Right lobe of liver (tissue), 6 donors: ENCODE results near the gene CSNK1G3. TPM values are rescaled to one million over a fixed set of nuclear protein-coding genes. Genes with fewer than 3 reads are reported as not detected.
A peak's percentile ranks its signal among the peaks of the same experiment; 100 is the strongest.

ENCODE experiments used
- ATAC-seq, 4 donors: fragments of 200-7000 bp; cut with Tn5 transposase; one replicate each; pipeline ENCODE4 v1.9.1; 2020; ENCODE audit warnings: mild to moderate bottlenecking in 4 of 4, moderate library complexity in 4 of 4
- DNase-seq, 3 donors: peaks; one replicate each; pipeline ENCODE4 v3.0.0-alpha.2; 2020
- H3K27ac ChIP-seq, 3 donors: fragments of 200-600 bp; one replicate each; pipeline ENCODE4 v1.8.0; 2022
- H3K27me3 ChIP-seq, 2 donors: fragments of 200-600 bp; one replicate each; pipeline ENCODE4 v1.8.0; 2022
- H3K36me3 ChIP-seq, 4 donors: fragments of 200-600 bp; sonication (generic) in 1 of 4; one replicate each; pipeline versions ENCODE4 v1.5.1 to v1.8.0; 2017 to 2022; ENCODE audit warnings: control low read depth in 1 of 4
- H3K4me1 ChIP-seq, 4 donors: fragments of 200-600 bp; sonication (generic) in 1 of 4; one replicate each; pipeline versions ENCODE4 v1.5.1 to v1.8.0; 2017 to 2022; ENCODE audit warnings: control low read depth in 1 of 4
- H3K4me3 ChIP-seq, 3 donors: fragments of 200-600 bp; one replicate each; pipeline ENCODE4 v1.8.0; 2022
- H3K9me3 ChIP-seq, 4 donors: fragments of 200-600 bp; sonication (generic) in 1 of 4; one replicate each; pipeline versions ENCODE4 v1.5.1 to v1.8.0; 2017 to 2022; ENCODE audit warnings: control low read depth in 1 of 4
- POLR2A ChIP-seq: fragments of 450-650 bp; IDR thresholded peaks from one replicate; pipeline ENCODE4 v1.6.1; 2017; ENCODE audit warnings: antibody characterized with exemption, mild to moderate bottlenecking
- WGBS: methylation state at CpG from one replicate; pipeline ENCODE4 v1.1.6; 2018; ENCODE audit warnings: low coverage, low lambda C conversion rate; ENCODE audit not compliant: insufficient coverage; ENCODE audit errors: missing lambda C conversion rate; 5-methylcytosine and 5-hydroxymethylcytosine counted together
- intact Hi-C, 2 donors: fragments of 100-400 bp; cut with DNase I; formaldehyde crosslinking; loops; one replicate each; pipeline versions ENCODE4 v1.11.2 to v1.14.1; 2022
- total RNA-seq, 6 experiments: library from RNA; depleted of rRNA in 2 of 6; stranded (reverse); fragments of >200 nt in 2 of 6; fragmentation: NEBNext Ultra II Directional in 3 of 6; extraction: Animal tissue kit (Norgen Biotek cat#: 25700) in 3 of 6; gene quantifications; one replicate each; pipeline versions ENCODE4 v1.1.0 to v1.2.4, GENCODE V29; 2016 to 2023
- TF ChIP-seq, protein P1 (sequence below), 4 donors: fragments of 200-600 bp in 3 of 4; fragments of 450-650 bp in 1 of 4; IDR thresholded peaks; one replicate each; pipeline versions ENCODE4 v1.5.1 to v1.8.0; 2016 to 2022; ENCODE audit warnings: antibody characterized with exemption in 4 of 4, mild to moderate bottlenecking in 2 of 4
- donor health status: DM: no; HTN: yes; CAD: no.
- donor health status: DM: no; HTN: no; CAD: no.
- donor health status: DM: no; HTN: no; CAD: no.
- donor health status: DM: no; HTN: yes; CAD: no.
- donor health status: DM: no; HTN: yes; CAD: no.

CSNK1G3 gene
- total RNA-seq, 6 experiments from 2014 or later = 17.4 to 25.6 (median 19.6) TPM

DNA sequence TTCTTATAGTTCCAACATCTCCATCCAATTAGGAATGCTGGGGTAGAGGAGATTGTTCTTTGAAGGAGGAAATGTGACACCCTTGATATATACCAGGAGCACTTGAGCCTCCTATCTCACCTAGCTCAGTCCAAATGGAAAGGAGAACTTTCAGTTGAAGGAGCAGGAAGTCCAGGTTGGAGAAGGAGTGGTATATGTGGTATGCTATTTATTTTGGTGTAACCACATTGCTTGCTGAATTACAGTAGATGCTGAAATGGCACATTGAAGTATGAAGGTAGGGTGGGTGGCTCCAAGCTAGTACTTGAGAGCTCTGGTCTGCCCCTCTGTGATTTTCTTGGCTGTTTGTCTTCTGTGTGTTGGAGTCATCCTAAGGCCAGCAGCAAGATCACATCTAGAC, 6.1 kb downstream of the CSNK1G3 start:
- no peaks in the 10 kb centered on the region for H3K36me3 ChIP-seq
- intact Hi-C loops = no loop called here
- no peak overlapping the region for H3K4me3 ChIP-seq
- ATAC-seq = no peak
- no peak overlapping the region for H3K27ac ChIP-seq
- H3K4me1 ChIP-seq = peaks cover 0 to 12% (median 5%) of the 10 kb centered on the region in 4 donors
- H3K27me3 ChIP-seq = no peaks in the 10 kb centered on the region
- no peak for DNase-seq
- H3K9me3 ChIP-seq = no peaks in the 10 kb centered on the region
- TF ChIP-seq, protein P1, sequence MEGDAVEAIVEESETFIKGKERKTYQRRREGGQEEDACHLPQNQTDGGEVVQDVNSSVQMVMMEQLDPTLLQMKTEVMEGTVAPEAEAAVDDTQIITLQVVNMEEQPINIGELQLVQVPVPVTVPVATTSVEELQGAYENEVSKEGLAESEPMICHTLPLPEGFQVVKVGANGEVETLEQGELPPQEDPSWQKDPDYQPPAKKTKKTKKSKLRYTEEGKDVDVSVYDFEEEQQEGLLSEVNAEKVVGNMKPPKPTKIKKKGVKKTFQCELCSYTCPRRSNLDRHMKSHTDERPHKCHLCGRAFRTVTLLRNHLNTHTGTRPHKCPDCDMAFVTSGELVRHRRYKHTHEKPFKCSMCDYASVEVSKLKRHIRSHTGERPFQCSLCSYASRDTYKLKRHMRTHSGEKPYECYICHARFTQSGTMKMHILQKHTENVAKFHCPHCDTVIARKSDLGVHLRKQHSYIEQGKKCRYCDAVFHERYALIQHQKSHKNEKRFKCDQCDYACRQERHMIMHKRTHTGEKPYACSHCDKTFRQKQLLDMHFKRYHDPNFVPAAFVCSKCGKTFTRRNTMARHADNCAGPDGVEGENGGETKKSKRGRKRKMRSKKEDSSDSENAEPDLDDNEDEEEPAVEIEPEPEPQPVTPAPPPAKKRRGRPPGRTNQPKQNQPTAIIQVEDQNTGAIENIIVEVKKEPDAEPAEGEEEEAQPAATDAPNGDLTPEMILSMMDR (IDR thresholded peaks at IDR 0.05) = no peak
- no peak for TF ChIP-seq POLR2A

DNA sequence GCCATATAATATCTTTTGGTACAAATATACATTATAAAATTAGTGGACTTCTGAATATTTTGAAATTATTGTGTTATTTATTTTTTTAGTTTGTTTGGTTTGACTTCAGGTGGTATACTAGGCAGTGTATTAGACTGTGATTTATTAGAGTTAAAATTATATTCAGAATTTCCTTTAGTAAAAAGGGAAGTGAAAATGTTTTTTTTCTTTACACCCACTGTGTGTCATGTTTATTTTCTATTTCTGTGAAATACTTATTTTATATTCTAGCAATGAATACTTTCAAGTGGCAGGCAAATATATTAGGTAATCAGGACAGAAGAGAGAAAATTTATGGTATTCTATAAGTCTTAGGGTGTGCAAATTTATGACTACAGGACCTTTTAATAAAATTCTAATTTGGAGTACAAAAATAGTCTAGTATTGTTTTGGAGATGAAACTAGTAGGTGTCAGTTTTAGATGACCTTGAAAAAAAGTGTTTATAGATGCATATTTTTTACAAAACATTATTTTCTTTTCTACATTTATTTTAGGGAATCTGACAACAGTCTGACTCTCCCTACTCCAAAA, 8.8 kb downstream of the CSNK1G3 start:
- no peaks in the 10 kb centered on the region for H3K36me3 ChIP-seq
- no peak for ATAC-seq
- no peak overlapping the region for H3K27ac ChIP-seq
- intact Hi-C loops = no loop called here
- TF ChIP-seq POLR2A = no peak
- TF ChIP-seq, protein P1 (IDR thresholded peaks at IDR 0.05) = no peak
- H3K27me3 ChIP-seq = no peaks in the 10 kb centered on the region
- H3K4me3 ChIP-seq = no peak overlapping the region
- DNase-seq = no peak
- H3K4me1 ChIP-seq = peaks cover 0 to 7% (median 0%) of the 10 kb centered on the region in 4 donors
- H3K9me3 ChIP-seq = no peaks in the 10 kb centered on the region

DNA sequence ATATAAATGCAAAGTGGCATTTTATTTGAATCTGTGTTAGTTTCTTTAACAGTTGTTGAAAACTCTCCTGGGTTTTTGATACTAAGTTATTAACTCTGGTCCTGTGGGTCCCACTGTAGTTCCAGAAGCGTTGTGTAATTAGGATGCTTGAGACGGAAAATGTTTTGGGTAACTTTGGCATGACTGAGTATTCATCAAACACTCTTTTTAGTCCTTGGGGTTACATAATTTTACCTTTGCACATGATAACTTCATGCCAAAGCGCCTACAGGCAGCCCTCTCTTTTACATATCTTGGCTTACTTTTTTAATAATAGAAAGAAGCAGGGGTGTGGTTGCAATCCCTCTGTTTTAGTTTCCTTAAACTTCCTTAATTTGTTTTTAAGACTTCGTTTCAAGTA, 12.2 kb downstream of the CSNK1G3 start:
- TF ChIP-seq, protein P1 (IDR thresholded peaks at IDR 0.05) = no peak
- no peak for TF ChIP-seq POLR2A
- WGBS = 26% methylated on average over 4 of the region's 4 CpGs
- Histone ChIP-seq H3K4me1 (peaks cover 0 to 23% (median 8%) of the 10 kb centered on the region in 4 donors), H3K36me3 (no peaks in the 10 kb centered on the region), H3K27ac (no peak overlapping the region), H3K9me3 (no peaks in the 10 kb centered on the region), H3K4me3 (no peak overlapping the region), H3K27me3 (no peaks in the 10 kb centered on the region)
- ATAC-seq = peak in 3 of 4 donors; percentile 23 to 61 (median 55)
- DNase-seq = no peak
- intact Hi-C loops = no loop called here

DNA sequence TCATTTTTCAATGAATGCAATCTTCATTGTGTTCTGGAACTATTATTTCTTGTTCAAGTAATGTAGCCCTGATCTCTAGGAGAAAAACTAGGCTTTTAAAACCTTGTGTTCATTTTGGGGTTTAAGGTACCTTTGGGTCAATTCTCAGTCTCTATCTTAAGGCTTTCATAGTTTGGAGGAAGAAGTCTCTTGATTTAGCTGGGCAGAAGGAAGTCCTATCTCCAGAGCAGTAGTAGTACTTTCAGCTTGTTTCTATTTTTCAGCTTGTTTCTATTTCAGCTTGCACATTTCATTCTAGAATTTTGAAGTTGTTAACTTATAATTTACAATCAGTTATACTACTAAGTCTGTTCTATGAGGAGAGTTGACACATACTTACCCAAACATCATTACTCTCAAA, 15.2 kb downstream of the CSNK1G3 start:
- TF ChIP-seq POLR2A = no peak
- TF ChIP-seq, protein P1 (IDR thresholded peaks at IDR 0.05) = no peak
- H3K27ac ChIP-seq = no peak overlapping the region
- H3K36me3 ChIP-seq = no peaks in the 10 kb centered on the region
- ATAC-seq (peak in 1 of 4 donors; percentile 19), DNase-seq (no peak)
- intact Hi-C loops = no loop called here
- no peak overlapping the region for H3K4me3 ChIP-seq
- H3K4me1 ChIP-seq = peaks cover 0 to 33% (median 8%) of the 10 kb centered on the region in 4 donors
- H3K9me3 ChIP-seq = no peaks in the 10 kb centered on the region
- H3K27me3 ChIP-seq = no peaks in the 10 kb centered on the region

DNA sequence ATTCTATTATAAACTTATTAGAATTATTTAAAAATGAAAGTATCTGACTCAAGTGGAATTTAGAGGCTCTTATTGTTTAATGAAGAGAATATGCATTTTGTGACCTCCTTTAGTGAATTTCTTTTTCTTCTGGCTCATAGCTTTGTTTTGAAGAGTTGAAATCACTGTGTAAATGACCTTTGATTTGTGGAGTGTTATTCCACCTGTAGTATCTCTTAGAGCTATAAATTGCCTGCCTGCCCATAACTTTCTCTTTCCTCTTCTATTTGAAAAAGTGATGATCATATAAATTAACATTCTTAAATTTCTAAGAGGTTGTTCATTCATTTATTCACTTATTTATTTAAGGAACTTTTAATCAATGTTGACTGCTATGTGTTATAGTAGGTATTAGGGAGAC, 16.1 kb downstream of the CSNK1G3 start:
- H3K4me3 ChIP-seq = no peak overlapping the region
- ATAC-seq (peak; percentile 71 to 84 (median 78)), DNase-seq (no peak)
- peaks cover 0 to 33% (median 8%) of the 10 kb centered on the region in 4 donors for H3K4me1 ChIP-seq
- no peaks in the 10 kb centered on the region for H3K27me3 ChIP-seq
- H3K9me3 ChIP-seq = no peaks in the 10 kb centered on the region
- no peaks in the 10 kb centered on the region for H3K36me3 ChIP-seq
- no peak for TF ChIP-seq POLR2A
- TF ChIP-seq, protein P1 (IDR thresholded peaks at IDR 0.05) = no peak
- intact Hi-C loops = no loop called here
- peak overlapping the region in 2 of 3 donors; percentile 35 to 47 for H3K27ac ChIP-seq
